ENCODE results near the gene MDN1.

The MDN1 gene

GRCh38 chr6:89707766-89708165, 111.8 kb downstream of the MDN1 start:
- Histone ChIP-seq H3K9me3 (ENCODE audit: control insufficient read depth in 2 of 2, low read length in 2 of 2) (no peaks in the 10 kb centered on the region), H3K4me1 (ENCODE audit: control insufficient read depth in 2 of 2, insufficient read depth in 2 of 2, low read length in 2 of 2) (no peaks in the 10 kb centered on the region), H3K27me3 (ENCODE audit: control insufficient read depth in 2 of 2, insufficient read depth in 2 of 2, low read length in 2 of 2) (no peaks in the 10 kb centered on the region), H3K4me3 (ENCODE audit: low read length in 2 of 2) (no peak overlapping the region), H3K9ac (ENCODE audit: low read depth in 1 of 2, low read length in 2 of 2) (no peak overlapping the region), H3K36me3 (ENCODE audit: control insufficient read depth in 2 of 2, insufficient read depth in 2 of 2, low read length in 2 of 2) (peaks cover 54 to 62% of the 10 kb centered on the region in 2 donors), H3K27ac (ENCODE audit: low read depth in 2 of 2, low read length in 2 of 2) (no peak overlapping the region)

GRCh38 chr6:89706121-89706520, 113.5 kb downstream of the MDN1 start:
- Histone ChIP-seq H3K9me3 (ENCODE audit: control insufficient read depth in 2 of 2, low read length in 2 of 2) (no peaks in the 10 kb centered on the region), H3K9ac (ENCODE audit: low read depth in 1 of 2, low read length in 2 of 2) (no peak overlapping the region), H3K36me3 (ENCODE audit: control insufficient read depth in 2 of 2, insufficient read depth in 2 of 2, low read length in 2 of 2) (peaks cover 45 to 57% of the 10 kb centered on the region in 2 donors), H3K4me3 (ENCODE audit: low read length in 2 of 2) (no peak overlapping the region), H3K27me3 (ENCODE audit: control insufficient read depth in 2 of 2, insufficient read depth in 2 of 2, low read length in 2 of 2) (no peaks in the 10 kb centered on the region), H3K4me1 (ENCODE audit: control insufficient read depth in 2 of 2, insufficient read depth in 2 of 2, low read length in 2 of 2) (no peaks in the 10 kb centered on the region), H3K27ac (ENCODE audit: low read depth in 2 of 2, low read length in 2 of 2) (no peak overlapping the region)

GRCh38 chr6:89703292-89703691, 116.3 kb downstream of the MDN1 start:
- Histone ChIP-seq H3K4me3 (ENCODE audit: low read length in 2 of 2) (no peak overlapping the region), H3K9me3 (ENCODE audit: control insufficient read depth in 2 of 2, low read length in 2 of 2) (no peaks in the 10 kb centered on the region), H3K4me1 (ENCODE audit: control insufficient read depth in 2 of 2, insufficient read depth in 2 of 2, low read length in 2 of 2) (no peaks in the 10 kb centered on the region), H3K27ac (ENCODE audit: low read depth in 2 of 2, low read length in 2 of 2) (no peak overlapping the region), H3K9ac (ENCODE audit: low read depth in 1 of 2, low read length in 2 of 2) (no peak overlapping the region), H3K36me3 (ENCODE audit: control insufficient read depth in 2 of 2, insufficient read depth in 2 of 2, low read length in 2 of 2) (peaks cover 35 to 52% of the 10 kb centered on the region in 2 donors), H3K27me3 (ENCODE audit: control insufficient read depth in 2 of 2, insufficient read depth in 2 of 2, low read length in 2 of 2) (no peaks in the 10 kb centered on the region)

GRCh38 chr6:89702349-89702748, 117.2 kb downstream of the MDN1 start:
- no peaks in the 10 kb centered on the region for H3K27me3 ChIP-seq (ENCODE audit: control insufficient read depth in 2 of 2, insufficient read depth in 2 of 2, low read length in 2 of 2)

GRCh38 chr6:89695667-89696066, 123.9 kb downstream of the MDN1 start:
- Histone ChIP-seq H3K27ac (ENCODE audit: low read depth in 2 of 2, low read length in 2 of 2) (no peak overlapping the region), H3K36me3 (ENCODE audit: control insufficient read depth in 2 of 2, insufficient read depth in 2 of 2, low read length in 2 of 2) (peaks cover 60 to 73% of the 10 kb centered on the region in 2 donors)

More at GRCh38 chr6:89702349-89702748, 117.2 kb downstream of the MDN1 start:
- Histone ChIP-seq H3K36me3 (ENCODE audit: control insufficient read depth in 2 of 2, insufficient read depth in 2 of 2, low read length in 2 of 2) (peaks cover 31 to 47% of the 10 kb centered on the region in 2 donors), H3K4me1 (ENCODE audit: control insufficient read depth in 2 of 2, insufficient read depth in 2 of 2, low read length in 2 of 2) (no peaks in the 10 kb centered on the region), H3K27ac (ENCODE audit: low read depth in 2 of 2, low read length in 2 of 2) (no peak overlapping the region), H3K4me3 (ENCODE audit: low read length in 2 of 2) (no peak overlapping the region), H3K9me3 (ENCODE audit: control insufficient read depth in 2 of 2, low read length in 2 of 2) (no peaks in the 10 kb centered on the region), H3K9ac (ENCODE audit: low read depth in 1 of 2, low read length in 2 of 2) (no peak overlapping the region)

GRCh38 chr6:89694428-89694827, 125.2 kb downstream of the MDN1 start:
- H3K36me3 ChIP-seq (ENCODE audit: control insufficient read depth in 2 of 2, insufficient read depth in 2 of 2, low read length in 2 of 2) = peaks cover 61 to 70% of the 10 kb centered on the region in 2 donors
- H3K4me3 ChIP-seq (ENCODE audit: low read length in 2 of 2) = no peak overlapping the region
- no peaks in the 10 kb centered on the region for H3K9me3 ChIP-seq (ENCODE audit: control insufficient read depth in 2 of 2, low read length in 2 of 2)
- H3K27me3 ChIP-seq (ENCODE audit: control insufficient read depth in 2 of 2, insufficient read depth in 2 of 2, low read length in 2 of 2) = no peaks in the 10 kb centered on the region
- H3K4me1 ChIP-seq (ENCODE audit: control insufficient read depth in 2 of 2, insufficient read depth in 2 of 2, low read length in 2 of 2) = no peaks in the 10 kb centered on the region
- no peak overlapping the region for H3K27ac ChIP-seq (ENCODE audit: low read depth in 2 of 2, low read length in 2 of 2)
- H3K9ac ChIP-seq (ENCODE audit: low read depth in 1 of 2, low read length in 2 of 2) = no peak overlapping the region

More at GRCh38 chr6:89695667-89696066, 123.9 kb downstream of the MDN1 start:
- Histone ChIP-seq H3K9ac (ENCODE audit: low read depth in 1 of 2, low read length in 2 of 2) (no peak overlapping the region), H3K4me3 (ENCODE audit: low read length in 2 of 2) (no peak overlapping the region), H3K27me3 (ENCODE audit: control insufficient read depth in 2 of 2, insufficient read depth in 2 of 2, low read length in 2 of 2) (no peaks in the 10 kb centered on the region), H3K4me1 (ENCODE audit: control insufficient read depth in 2 of 2, insufficient read depth in 2 of 2, low read length in 2 of 2) (no peaks in the 10 kb centered on the region), H3K9me3 (ENCODE audit: control insufficient read depth in 2 of 2, low read length in 2 of 2) (no peaks in the 10 kb centered on the region)

- no peak overlapping the region for H3K4me3 ChIP-seq (ENCODE audit: low read length in 2 of 2)
- H3K27ac ChIP-seq (ENCODE audit: low read depth in 2 of 2, low read length in 2 of 2) = no peak overlapping the region
- peaks cover 62 to 76% of the 10 kb centered on the region in 2 donors for H3K36me3 ChIP-seq (ENCODE audit: control insufficient read depth in 2 of 2, insufficient read depth in 2 of 2, low read length in 2 of 2)
- H3K27me3 ChIP-seq (ENCODE audit: control insufficient read depth in 2 of 2, insufficient read depth in 2 of 2, low read length in 2 of 2) = no peaks in the 10 kb centered on the region
- no peaks in the 10 kb centered on the region for H3K9me3 ChIP-seq (ENCODE audit: control insufficient read depth in 2 of 2, low read length in 2 of 2)
- H3K9ac ChIP-seq (ENCODE audit: low read depth in 1 of 2, low read length in 2 of 2) = no peak overlapping the region
- no peaks in the 10 kb centered on the region for H3K4me1 ChIP-seq (ENCODE audit: control insufficient read depth in 2 of 2, insufficient read depth in 2 of 2, low read length in 2 of 2)
Measured at GRCh38 chr6:89693207-89693606, 126.4 kb downstream of the MDN1 start.

GRCh38 chr6:89692256-89692655, 127.3 kb downstream of the MDN1 start:
- Histone ChIP-seq H3K27ac (ENCODE audit: low read depth in 2 of 2, low read length in 2 of 2) (no peak overlapping the region), H3K4me3 (ENCODE audit: low read length in 2 of 2) (no peak overlapping the region), H3K36me3 (ENCODE audit: control insufficient read depth in 2 of 2, insufficient read depth in 2 of 2, low read length in 2 of 2) (peaks cover 64 to 83% of the 10 kb centered on the region in 2 donors), H3K9me3 (ENCODE audit: control insufficient read depth in 2 of 2, low read length in 2 of 2) (no peaks in the 10 kb centered on the region), H3K9ac (ENCODE audit: low read depth in 1 of 2, low read length in 2 of 2) (no peak overlapping the region), H3K4me1 (ENCODE audit: control insufficient read depth in 2 of 2, insufficient read depth in 2 of 2, low read length in 2 of 2) (no peaks in the 10 kb centered on the region), H3K27me3 (ENCODE audit: control insufficient read depth in 2 of 2, insufficient read depth in 2 of 2, low read length in 2 of 2) (no peaks in the 10 kb centered on the region)

GRCh38 chr6:89690944-89691324, 128.7 kb downstream of the MDN1 start:
- Histone ChIP-seq H3K4me1 (ENCODE audit: control insufficient read depth in 2 of 2, insufficient read depth in 2 of 2, low read length in 2 of 2) (no peaks in the 10 kb centered on the region), H3K27ac (ENCODE audit: low read depth in 2 of 2, low read length in 2 of 2) (no peak overlapping the region), H3K36me3 (ENCODE audit: control insufficient read depth in 2 of 2, insufficient read depth in 2 of 2, low read length in 2 of 2) (peaks cover 67 to 88% of the 10 kb centered on the region in 2 donors), H3K4me3 (ENCODE audit: low read length in 2 of 2) (no peak overlapping the region), H3K9me3 (ENCODE audit: control insufficient read depth in 2 of 2, low read length in 2 of 2) (no peaks in the 10 kb centered on the region), H3K9ac (ENCODE audit: low read depth in 1 of 2, low read length in 2 of 2) (no peak overlapping the region), H3K27me3 (ENCODE audit: control insufficient read depth in 2 of 2, insufficient read depth in 2 of 2, low read length in 2 of 2) (no peaks in the 10 kb centered on the region)

- Histone ChIP-seq H3K36me3 (ENCODE audit: control insufficient read depth in 2 of 2, insufficient read depth in 2 of 2, low read length in 2 of 2) (peaks cover 70 to 89% of the 10 kb centered on the region in 2 donors), H3K4me3 (ENCODE audit: low read length in 2 of 2) (no peak overlapping the region), H3K27ac (ENCODE audit: low read depth in 2 of 2, low read length in 2 of 2) (no peak overlapping the region), H3K27me3 (ENCODE audit: control insufficient read depth in 2 of 2, insufficient read depth in 2 of 2, low read length in 2 of 2) (no peaks in the 10 kb centered on the region), H3K9ac (ENCODE audit: low read depth in 1 of 2, low read length in 2 of 2) (no peak overlapping the region), H3K9me3 (ENCODE audit: control insufficient read depth in 2 of 2, low read length in 2 of 2) (no peaks in the 10 kb centered on the region), H3K4me1 (ENCODE audit: control insufficient read depth in 2 of 2, insufficient read depth in 2 of 2, low read length in 2 of 2) (no peaks in the 10 kb centered on the region)
Measured at GRCh38 chr6:89689732-89690131, 129.9 kb downstream of the MDN1 start.

- Histone ChIP-seq H3K27ac (ENCODE audit: low read depth in 2 of 2, low read length in 2 of 2) (no peak overlapping the region), H3K9ac (ENCODE audit: low read depth in 1 of 2, low read length in 2 of 2) (no peak overlapping the region), H3K27me3 (ENCODE audit: control insufficient read depth in 2 of 2, insufficient read depth in 2 of 2, low read length in 2 of 2) (no peaks in the 10 kb centered on the region), H3K4me1 (ENCODE audit: control insufficient read depth in 2 of 2, insufficient read depth in 2 of 2, low read length in 2 of 2) (no peaks in the 10 kb centered on the region), H3K9me3 (ENCODE audit: control insufficient read depth in 2 of 2, low read length in 2 of 2) (no peaks in the 10 kb centered on the region), H3K36me3 (ENCODE audit: control insufficient read depth in 2 of 2, insufficient read depth in 2 of 2, low read length in 2 of 2) (peaks cover 66 to 87% of the 10 kb centered on the region in 2 donors), H3K4me3 (ENCODE audit: low read length in 2 of 2) (no peak overlapping the region)
Measured at GRCh38 chr6:89688328-89688727, 131.3 kb downstream of the MDN1 start.
